Measurements from ENCODE around the gene RFX3. TPM values are rescaled to one million over a fixed set of nuclear protein-coding genes. Genes with fewer than 3 reads are reported as not detected.

RFX3 gene
- total and polyA plus RNA-seq, 2 donors (not counting 3 experiments of a cell fraction or from before 2014, with no cell fraction given), result 4.8 to 10.5 TPM

DNA sequence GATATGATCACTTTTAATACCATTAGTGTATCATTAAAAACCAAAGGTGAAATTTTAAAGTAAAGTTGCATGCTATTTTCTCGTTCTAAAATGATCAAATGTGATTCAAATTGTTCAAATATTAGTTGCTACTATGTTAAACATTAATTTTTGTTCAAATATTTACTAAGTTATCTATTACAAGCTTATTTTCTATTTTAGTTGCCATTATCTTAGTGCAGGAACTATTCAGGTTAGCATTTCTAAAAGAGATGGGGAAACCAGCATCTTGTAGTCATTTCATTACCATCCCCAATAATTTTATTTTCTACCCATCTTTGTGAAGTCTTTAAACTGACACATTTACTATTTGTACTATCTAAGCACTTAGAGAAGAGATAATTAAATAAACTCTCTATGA is 166.0 kb downstream of the RFX3 start:
- BruUV-seq (replicated peaks), result no TSS peak
- no peak overlapping the region for H3K4me2 ChIP-seq (ENCODE audit: insufficient read depth, low read length)
- H3K9ac ChIP-seq (replicated peaks; ENCODE audit: extremely low read depth, insufficient read depth, low read length), result no peak overlapping the region
- H3K4me1 ChIP-seq (ENCODE audit: control insufficient read depth, extremely low read depth, insufficient read depth, low read length), result no peaks in the 10 kb centered on the region
- H3K27me3 ChIP-seq (ENCODE audit: control insufficient read depth in 2 of 2, insufficient read depth in 2 of 2, low read length in 2 of 2), result no peaks in the 10 kb centered on the region
- H4K20me1 ChIP-seq (replicated peaks; ENCODE audit: control insufficient read depth, extremely low read depth, insufficient read depth, low read length), result no peaks in the 10 kb centered on the region
- no peaks in the 10 kb centered on the region for H3K36me3 ChIP-seq (ENCODE audit: control insufficient read depth in 2 of 2, extremely low read depth in 1 of 2, insufficient read depth in 2 of 2, low read length in 2 of 2)
- H3K9me1 ChIP-seq (replicated peaks; ENCODE audit: control insufficient read depth, extremely low read depth, insufficient read depth, low read length), result no peaks in the 10 kb centered on the region
- no peak overlapping the region for H2AFZ ChIP-seq (ENCODE audit: low read depth, low read length)
- H3K4me3 ChIP-seq (replicated peaks in 1 of 3; ENCODE audit: insufficient read depth in 1 of 3, low read depth in 1 of 3, low read length in 3 of 3), result no peak overlapping the region
- H3K79me2 ChIP-seq (ENCODE audit: control insufficient read depth, insufficient read depth, low read length), result no peaks in the 10 kb centered on the region
- H3K9me3 ChIP-seq (replicated peaks; ENCODE audit: control insufficient read depth, insufficient read depth, low read length), result no peaks in the 10 kb centered on the region
- dilution Hi-C loops (cut with MboI; ENCODE audit: extremely low pct_ligation_motif_present, low sequenced_read_pairs), result no loop called here
- intact Hi-C loops (cut with micrococcal nuclease), result loop anchor here (10.0 kb wide), 1 partner anchor 55 kb away; no protein-coding TSS in a partner anchor
- CTCF ChIA-PET, result interaction anchor here (1.1 kb wide), 1 partner anchor 22 kb away, joined by 4 read pairs; no protein-coding TSS in a partner anchor
- no peak overlapping the region for H3K27ac ChIP-seq (ENCODE audit: insufficient read depth, low read depth, low read length)
- FAIRE-seq (no peak), DNase-seq (ENCODE audit: low read depth, low spot score) (no peak)
- no peak for TF ChIP-seq POLR2AphosphoS5 (IDR thresholded peaks at IDR 0.05; ENCODE audit: insufficient read depth, low read depth, low read length)
- TF ChIP-seq JUN (IDR thresholded peaks at IDR 0.05; ENCODE audit: borderline replicate concordance, insufficient read depth, insufficient read length, low read depth), result no peak
- no peak for TF ChIP-seq MYC (IDR thresholded peaks at IDR 0.05; ENCODE audit: low read depth, low read length)
- no peak for TF ChIP-seq FOS (IDR thresholded peaks at IDR 0.05; ENCODE audit: borderline replicate concordance, insufficient read depth, low read length)
- TF ChIP-seq, protein P1, sequence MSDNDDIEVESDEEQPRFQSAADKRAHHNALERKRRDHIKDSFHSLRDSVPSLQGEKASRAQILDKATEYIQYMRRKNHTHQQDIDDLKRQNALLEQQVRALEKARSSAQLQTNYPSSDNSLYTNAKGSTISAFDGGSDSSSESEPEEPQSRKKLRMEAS (IDR thresholded peaks at IDR 0.05; ENCODE audit: insufficient read depth, insufficient read length), result no peak
- no peak for TF ChIP-seq GATA2 (IDR thresholded peaks at IDR 0.05; ENCODE audit: insufficient read depth, insufficient read length, low read depth, low read length)
- no peak for TF ChIP-seq EZH2 (IDR thresholded peaks at IDR 0.05; ENCODE audit: borderline replicate concordance, low read depth, low read length, severe bottlenecking)
- no peak for TF ChIP-seq POLR2A (IDR thresholded peaks at IDR 0.05; ENCODE audit: low read depth, low read length)
- TF ChIP-seq, protein P2, sequence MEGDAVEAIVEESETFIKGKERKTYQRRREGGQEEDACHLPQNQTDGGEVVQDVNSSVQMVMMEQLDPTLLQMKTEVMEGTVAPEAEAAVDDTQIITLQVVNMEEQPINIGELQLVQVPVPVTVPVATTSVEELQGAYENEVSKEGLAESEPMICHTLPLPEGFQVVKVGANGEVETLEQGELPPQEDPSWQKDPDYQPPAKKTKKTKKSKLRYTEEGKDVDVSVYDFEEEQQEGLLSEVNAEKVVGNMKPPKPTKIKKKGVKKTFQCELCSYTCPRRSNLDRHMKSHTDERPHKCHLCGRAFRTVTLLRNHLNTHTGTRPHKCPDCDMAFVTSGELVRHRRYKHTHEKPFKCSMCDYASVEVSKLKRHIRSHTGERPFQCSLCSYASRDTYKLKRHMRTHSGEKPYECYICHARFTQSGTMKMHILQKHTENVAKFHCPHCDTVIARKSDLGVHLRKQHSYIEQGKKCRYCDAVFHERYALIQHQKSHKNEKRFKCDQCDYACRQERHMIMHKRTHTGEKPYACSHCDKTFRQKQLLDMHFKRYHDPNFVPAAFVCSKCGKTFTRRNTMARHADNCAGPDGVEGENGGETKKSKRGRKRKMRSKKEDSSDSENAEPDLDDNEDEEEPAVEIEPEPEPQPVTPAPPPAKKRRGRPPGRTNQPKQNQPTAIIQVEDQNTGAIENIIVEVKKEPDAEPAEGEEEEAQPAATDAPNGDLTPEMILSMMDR (IDR thresholded peaks at IDR 0.05; ENCODE audit: extremely low read depth in 1 of 2, insufficient read depth in 1 of 2, low read depth in 1 of 2, low read length in 2 of 2), result no peak
- POLR2A ChIA-PET, result no interaction called here
